Stimulated activated CD8-positive, alpha-beta memory T cell treated with anti-CD3 and anti-CD28 coated beads, Interleukin-2, amount 100 ng/mL, for 1 hour (primary cell): ENCODE data around the gene TTYH3.

Source experiments
- DNase-seq, 2 donors: peaks; one replicate each; pipeline ENCODE4 v3.0.0-alpha.2; 2020; ENCODE audit warnings: low read depth in 2 of 2

The TTYH3 gene

DNA sequence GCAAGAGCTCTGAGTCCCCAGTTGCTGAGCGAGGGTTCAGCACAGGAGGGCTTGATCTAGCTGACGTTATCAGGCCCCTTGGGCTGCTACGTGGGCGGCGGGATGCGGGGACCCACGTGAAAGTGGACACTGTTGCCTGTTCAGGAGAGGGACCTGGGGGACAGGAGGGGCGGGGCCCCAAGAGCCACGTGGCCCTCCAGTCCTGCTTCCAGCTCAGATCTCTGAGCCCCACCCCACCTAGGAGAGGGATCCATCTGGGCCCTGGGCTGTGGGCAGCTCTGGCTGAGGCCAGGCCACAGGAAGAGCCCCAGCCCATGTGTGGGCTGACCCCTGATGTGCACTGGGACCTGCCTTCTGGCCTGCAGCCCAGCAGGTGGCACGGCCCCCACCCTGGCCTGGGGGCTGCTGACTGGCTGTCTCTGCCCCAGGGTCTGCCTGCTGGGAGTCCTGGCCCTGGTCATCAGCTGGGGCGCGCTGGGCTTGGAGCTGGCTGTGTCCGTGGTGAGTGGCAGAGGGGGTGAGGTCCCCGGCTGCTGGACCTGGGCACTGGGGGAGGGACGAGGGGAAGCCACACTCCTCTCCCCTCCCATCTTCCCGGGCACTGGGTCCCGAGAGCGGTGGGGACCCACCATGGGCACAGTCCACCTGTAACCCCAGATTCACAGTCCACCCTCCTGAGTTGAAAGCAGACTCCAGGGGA, 17.5 kb downstream of the TTYH3 start:
- DNase-seq = no peak

DNA sequence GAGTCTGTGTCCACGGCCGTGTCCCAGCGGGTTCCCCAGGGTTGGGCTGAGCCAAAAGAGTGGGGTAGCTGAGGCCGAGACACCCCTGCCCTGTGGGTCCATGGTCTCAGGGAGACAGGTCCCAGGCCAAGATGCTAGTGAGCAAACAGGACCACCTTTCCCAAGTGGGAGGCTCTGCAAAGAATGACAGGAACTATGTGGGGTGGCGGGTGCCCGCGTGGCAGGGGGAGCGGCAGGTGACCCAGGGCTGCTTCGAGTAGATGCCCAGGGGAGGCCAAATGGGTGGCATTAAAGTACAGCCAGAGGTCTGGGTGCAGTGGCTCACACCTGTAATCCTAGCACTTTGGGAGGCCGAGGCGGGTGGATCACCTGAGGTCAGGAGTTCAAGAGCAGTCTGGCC, 18.2 kb downstream of the TTYH3 start:
- no peak for DNase-seq

GRCh38 chr7:2650451-2650850, 18.7 kb downstream of the TTYH3 start:
- no peak for DNase-seq

DNA sequence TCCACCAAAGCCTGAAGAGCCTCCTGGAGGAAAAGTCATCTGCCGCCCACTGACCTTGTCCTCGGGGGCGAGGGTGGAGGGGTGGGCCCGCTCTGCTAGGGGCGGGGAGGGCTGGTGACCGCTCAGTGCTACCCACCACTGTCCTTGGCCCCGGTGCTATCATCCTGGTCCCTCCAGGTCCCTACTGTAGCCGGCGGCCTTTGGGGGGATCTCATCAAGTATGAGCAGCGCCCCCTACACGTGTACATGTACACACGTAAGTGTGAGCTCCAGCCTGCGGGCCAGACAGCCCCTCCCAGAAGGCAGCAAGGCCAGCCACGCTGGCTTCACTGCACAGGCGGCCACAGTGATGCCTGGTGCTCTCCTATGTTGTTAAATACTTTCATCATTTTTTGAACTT, 19.6 kb downstream of the TTYH3 start:
- no peak for DNase-seq

DNA sequence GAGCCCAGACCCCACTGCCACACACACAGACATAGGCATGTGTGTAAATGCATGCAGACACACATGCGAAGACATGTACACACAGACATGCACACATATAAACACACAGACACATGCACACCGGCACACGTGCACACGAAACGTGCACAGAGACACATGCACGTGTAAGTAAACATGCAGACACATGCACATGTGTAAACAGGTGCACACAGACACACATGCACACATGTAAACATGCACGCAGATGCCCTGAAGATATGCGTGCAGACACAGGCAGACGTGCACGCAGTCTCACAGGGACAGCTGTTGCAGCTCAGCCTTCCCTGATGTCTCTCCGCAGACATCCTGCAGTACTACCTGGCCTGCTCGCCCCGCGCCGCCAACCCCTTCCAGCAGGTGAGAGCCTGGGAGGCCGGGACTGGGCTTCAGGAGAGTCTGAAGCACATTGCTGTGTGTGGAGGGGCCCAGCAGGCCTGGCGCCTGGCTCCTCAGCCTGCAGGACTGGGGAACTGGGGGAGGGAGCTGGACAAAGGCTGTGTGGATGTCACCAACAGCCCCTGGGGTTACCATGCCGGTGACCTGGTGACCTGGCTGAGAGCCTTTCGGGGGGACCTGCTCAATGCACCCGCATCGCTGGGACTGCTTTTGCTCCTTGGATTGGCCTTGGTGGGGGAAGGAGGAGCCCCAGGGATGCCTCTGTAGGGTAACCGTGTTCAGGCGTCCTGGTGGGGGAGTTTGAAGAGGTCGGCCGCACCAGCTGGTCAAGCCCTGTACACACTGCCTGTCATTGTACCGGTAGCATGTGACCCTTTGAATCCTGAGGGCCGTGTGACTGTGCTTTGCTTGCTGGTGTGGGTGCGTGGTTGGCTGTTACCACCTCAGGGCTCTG, 20.3 kb downstream of the TTYH3 start:
- DNase-seq = no peak

- DNase-seq = no peak
Measured at GRCh38 chr7:2652736-2653060, 20.9 kb downstream of the TTYH3 start.

DNA sequence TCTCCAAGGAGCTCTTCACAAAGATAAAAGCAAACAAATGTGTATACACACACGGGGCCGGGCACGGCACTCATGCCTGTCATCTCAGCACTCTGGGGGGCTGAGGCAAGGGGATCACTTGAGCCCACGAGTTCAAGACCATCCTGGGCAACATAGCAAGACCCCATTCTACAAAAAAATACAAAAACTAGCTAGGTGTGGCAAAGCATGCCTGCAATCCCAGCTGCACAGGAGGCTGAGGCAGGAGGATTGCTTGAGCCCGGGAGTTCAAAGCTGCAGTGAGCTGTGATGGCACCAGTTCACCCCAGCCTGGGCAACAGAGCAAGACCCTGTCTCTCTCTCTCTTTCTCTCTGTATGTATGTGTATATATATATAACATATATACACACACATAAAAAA, 22.3 kb downstream of the TTYH3 start:
- DNase-seq = no peak

DNA sequence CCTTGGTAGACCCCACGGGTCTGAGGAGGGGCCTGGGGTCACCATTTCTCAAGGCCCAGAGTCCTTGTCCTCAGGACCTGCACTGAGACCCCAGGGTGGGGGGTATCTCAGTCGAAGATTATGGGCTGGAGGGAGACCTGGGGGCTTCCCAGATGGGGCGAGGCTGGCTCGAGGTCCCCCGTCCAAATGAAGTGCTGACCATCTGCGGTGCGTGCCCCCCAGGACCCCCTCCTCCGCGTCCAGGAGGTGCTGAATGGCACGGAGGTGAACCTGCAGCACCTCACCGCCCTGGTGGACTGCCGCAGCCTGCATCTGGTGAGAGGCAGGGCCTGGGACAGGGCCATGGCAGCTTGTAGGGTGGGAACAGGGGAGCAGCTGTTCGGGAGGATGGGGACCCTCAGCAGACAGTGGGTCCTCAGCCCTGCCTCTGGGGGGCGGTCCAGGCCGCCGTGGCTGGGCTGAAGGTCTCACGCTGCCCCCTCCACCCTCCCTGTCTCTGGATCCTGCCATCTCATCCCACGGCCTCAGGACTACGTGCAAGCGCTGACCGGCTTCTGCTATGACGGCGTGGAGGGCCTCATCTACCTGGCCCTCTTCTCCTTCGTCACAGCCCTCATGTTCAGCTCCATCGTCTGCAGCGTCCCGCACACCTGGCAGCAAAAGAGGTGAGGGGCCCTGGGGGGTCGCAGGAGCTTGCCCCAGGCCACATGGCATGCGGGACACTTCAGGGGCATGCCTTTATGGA, 24.3 kb downstream of the TTYH3 start:
- no peak for DNase-seq

GRCh38 chr7:2657208-2657607, 25.4 kb downstream of the TTYH3 start:
- DNase-seq = no peak

DNA sequence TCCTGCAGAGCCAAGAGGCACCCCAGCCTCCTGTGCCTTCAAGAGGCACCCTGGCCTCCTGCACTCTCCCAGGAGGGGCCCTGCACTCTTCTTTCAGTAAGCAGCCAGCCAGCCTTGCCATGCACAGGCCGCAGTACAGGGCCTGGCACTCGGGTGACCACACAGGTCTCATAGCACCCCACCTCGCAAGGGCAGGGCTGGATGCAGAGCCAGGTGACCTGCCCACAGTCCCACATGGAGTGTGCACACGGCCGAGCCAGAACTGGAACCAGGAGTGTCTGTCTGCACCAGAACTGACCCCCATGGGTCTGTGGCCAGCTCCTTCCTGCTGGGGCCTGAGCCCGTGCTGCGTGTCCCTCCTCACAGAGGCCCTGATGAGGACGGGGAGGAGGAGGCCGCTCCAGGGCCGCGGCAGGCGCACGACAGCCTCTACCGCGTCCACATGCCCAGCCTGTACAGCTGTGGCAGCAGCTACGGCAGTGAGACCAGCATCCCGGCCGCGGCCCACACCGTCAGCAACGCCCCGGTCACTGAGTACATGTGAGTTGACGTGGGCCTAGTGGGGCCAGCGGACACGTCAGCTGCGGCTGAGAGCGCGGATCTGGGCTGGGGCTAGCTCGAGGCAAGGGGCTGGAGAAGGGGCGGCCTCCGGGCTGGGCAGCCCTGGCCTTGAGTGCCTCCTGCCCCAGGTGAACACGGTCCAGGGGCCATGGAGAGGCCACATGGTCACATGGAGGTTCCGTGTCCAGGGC, 26.3 kb downstream of the TTYH3 start:
- no peak for DNase-seq

GRCh38 chr7:2658941-2659340, 27.2 kb downstream of the TTYH3 start:
- DNase-seq = no peak

- DNase-seq = no peak
Measured at GRCh38 chr7:2659556-2660358, 28.0 kb downstream of the TTYH3 start.

DNA sequence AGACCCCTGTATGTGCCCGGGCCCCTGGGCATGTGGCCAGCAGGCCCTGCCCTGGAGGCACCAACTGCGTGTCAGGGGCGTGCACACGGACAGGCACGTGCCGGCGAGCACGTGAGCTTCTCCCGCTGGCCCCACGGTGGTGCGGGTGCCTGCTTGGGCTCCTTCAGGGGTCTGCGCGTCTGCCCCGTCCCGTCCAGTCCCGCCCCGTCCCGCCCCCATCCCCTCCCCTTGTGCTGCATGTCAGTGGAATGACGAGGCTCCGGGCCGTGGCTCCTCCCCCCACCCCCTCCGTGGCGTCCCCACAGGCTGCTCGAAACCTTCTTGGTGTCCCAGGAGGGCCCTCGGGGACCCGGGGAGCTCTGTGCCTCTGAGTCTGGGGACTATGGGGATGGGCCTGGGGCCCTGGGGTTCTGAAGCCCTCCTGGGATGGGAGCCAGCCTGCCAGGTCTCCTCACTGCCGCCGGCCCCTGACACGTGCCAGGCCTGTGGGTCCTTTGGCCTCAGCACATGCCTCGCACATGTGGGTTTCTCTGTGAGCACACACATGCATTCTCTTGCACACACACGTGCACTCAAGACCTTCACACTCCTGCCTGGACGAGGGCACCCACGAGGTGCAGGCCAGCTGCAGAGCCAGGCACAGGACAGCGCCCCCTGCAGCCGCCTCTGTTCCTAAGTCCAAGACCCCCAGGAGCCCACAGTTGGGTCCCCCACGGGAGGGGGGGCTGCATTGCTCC, 28.7 kb downstream of the TTYH3 start:
- no peak for DNase-seq

DNA sequence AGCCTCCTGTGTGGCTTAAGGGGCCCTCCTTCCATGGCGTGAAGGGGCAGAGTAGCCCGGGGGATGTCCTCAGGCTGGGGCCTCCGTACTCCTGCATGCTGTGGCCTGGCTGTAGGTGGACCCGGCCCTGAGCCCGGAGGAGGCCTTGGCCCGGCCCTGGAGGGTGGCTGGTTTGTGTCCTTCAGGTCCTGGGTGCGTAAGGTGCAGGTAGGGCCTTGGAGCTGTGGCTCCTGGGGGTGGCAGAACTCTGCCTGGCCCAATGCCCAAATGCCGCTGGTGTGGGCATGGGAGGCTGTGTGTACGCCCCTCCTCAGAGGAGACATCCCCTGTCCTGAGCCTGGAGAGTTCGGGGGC, 29.3 kb downstream of the TTYH3 start:
- DNase-seq = no peak

GRCh38 chr7:2661602-2662272, 30.0 kb downstream of the TTYH3 start:
- no peak for DNase-seq

GRCh38 chr7:2662273-2663120, 30.7 kb downstream of the TTYH3 start:
- no peak for DNase-seq

DNA sequence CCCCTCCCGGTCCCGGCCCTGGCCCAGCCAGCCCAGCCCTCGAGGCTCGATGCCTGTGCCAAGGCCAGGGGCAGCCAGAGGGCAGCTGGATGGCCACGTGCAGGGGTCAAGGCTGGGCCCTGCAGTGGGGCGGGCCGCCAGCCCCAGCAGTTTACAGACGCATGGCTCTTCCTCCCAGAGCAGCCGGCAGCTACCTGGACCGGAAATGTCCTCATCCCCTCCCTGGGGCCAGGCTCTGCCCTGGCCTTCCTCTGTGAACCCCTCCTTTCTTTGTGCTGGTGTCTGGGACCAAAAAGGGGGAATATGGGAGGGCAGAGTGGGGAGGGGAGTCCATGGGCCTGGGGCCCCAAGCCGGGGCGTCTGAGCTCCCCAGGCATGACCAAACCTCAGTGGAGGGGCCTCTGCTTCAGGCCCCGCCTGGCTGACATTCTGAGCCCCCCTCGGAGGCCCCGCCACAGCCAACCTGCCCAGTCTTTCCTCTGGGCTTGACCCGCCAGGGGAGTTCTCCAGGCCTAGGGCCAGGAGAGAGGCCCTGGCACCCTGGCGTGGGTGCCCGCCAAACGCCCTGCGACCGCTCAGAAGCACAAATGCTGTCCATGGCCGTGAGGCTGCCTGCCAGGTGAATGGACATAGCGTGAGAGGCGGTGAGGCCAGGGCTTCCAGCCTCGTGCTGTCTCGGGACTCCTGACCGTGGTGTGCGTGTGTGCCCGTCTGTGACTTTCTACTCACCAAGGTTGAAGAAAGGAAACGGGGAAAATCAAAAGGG, 31.5 kb downstream of the TTYH3 start:
- no peak for DNase-seq

- DNase-seq = no peak
Measured at GRCh38 chr7:2663960-2664359, 32.2 kb downstream of the TTYH3 start.
